Activated CD4-positive, alpha-beta T cell treated with anti-CD3 and anti-CD28 coated beads for 36 hours (primary cell): ENCODE results near the gene KLK3. TPM values are rescaled to one million over a fixed set of nuclear protein-coding genes. Genes with fewer than 3 reads are reported as not detected.

Experiments
- ATAC-seq: fragments of 200-7000 bp; cut with Tn5 transposase; one replicate; pipeline ENCODE4 v1.10.0; 2021; ENCODE audit warnings: mild to moderate bottlenecking, moderate library complexity
- CTCF ChIA-PET: fragments of 350-600 bp; sonication (Branson Sonifier 250); formaldehyde crosslinking; loops from one replicate; lab custom pipeline; 2021; ENCODE audit warnings: antibody characterized with exemption; lab: Charles Lee
- POLR2A ChIA-PET: fragments of 350-600 bp; sonication (Branson Sonifier 250); formaldehyde crosslinking; loops from one replicate; lab custom pipeline; 2021; ENCODE audit warnings: antibody characterized with exemption, inconsistent platforms; lab: Charles Lee
- DNase-seq: peaks from one replicate; pipeline ENCODE4 v3.0.0-alpha.2; 2020
- H3K27ac Mint-ChIP-seq: one replicate; pipeline ENCODE4 v1.8.0; 2021; ENCODE audit warnings: mixed read lengths
- H3K27me3 Mint-ChIP-seq: one replicate; pipeline ENCODE4 v1.8.0; 2021; ENCODE audit warnings: mixed read lengths
- H3K36me3 Mint-ChIP-seq: one replicate; pipeline ENCODE4 v1.8.0; 2021; ENCODE audit warnings: low read depth, mixed read lengths
- H3K4me1 Mint-ChIP-seq: one replicate; pipeline ENCODE4 v1.8.0; 2021; ENCODE audit warnings: mixed read lengths
- H3K4me3 Mint-ChIP-seq: one replicate; pipeline ENCODE4 v1.8.0; 2021; ENCODE audit warnings: mild to moderate bottlenecking, moderate library complexity, mixed read lengths
- H3K9me3 Mint-ChIP-seq: one replicate; pipeline ENCODE4 v1.8.0; 2021; ENCODE audit warnings: low read depth, mixed read lengths
- intact Hi-C, 2 experiments: fragments of 100-400 bp; cut with DNase I in 1 of 2; cut with micrococcal nuclease in 1 of 2; formaldehyde crosslinking; loops; one replicate each; pipeline versions ENCODE4 v1.14.2 to v1.15.1; 2022 to 2024; cut with DNase I, micrococcal nuclease
- total RNA-seq, 2 experiments: library from RNA; stranded (reverse); gene quantifications; one replicate each; pipeline ENCODE4 v1.2.3, GENCODE V29; 2021

KLK3 gene
- total RNA-seq, 2 experiments from 2014 or later: not detected

- ATAC-seq: peak; percentile 86
- peak overlapping the region; percentile 15 for H3K4me3 Mint-ChIP-seq
- peaks cover 48% of the 10 kb centered on the region for H3K27me3 Mint-ChIP-seq
- POLR2A ChIA-PET: no interaction called here
- no peaks in the 10 kb centered on the region for H3K9me3 Mint-ChIP-seq
- CTCF ChIA-PET: interaction anchor here (1.4 kb wide), 1 partner anchor 13 kb away, joined by 4 read pairs; no protein-coding TSS in a partner anchor
- peak; percentile 77 for DNase-seq
- intact Hi-C loops: no loop called here
- H3K36me3 Mint-ChIP-seq: no peaks in the 10 kb centered on the region
- H3K27ac Mint-ChIP-seq: no peak overlapping the region
- H3K4me1 Mint-ChIP-seq: peaks cover 9% of the 10 kb centered on the region
Measured at GRCh38 chr19:50909240-50910070, 54.7 kb downstream of the KLK3 start.

Other genes starting within 250 kb of the KLK3 start
- under 1 TPM; 0.11 to 0.16 TPM for gene SYT3, start 215.0 kb upstream of the KLK3 start, total RNA-seq
- 1 to 10 TPM; 1.3 to 1.7 TPM for gene C19orf81, start 205.5 kb upstream of the KLK3 start, total RNA-seq
- not detected for gene SHANK1, start 135.1 kb upstream of the KLK3 start, total RNA-seq
- gene CLEC11A, start 131.6 kb upstream of the KLK3 start, total RNA-seq: 1 to 10 TPM in 1 of 2 experiments, under 1 TPM in 1; 0.64 to 1.0 TPM
- gene GPR32, start 84.5 kb upstream of the KLK3 start, total RNA-seq: not detected
- not detected for gene ACP4, start 64.5 kb upstream of the KLK3 start, total RNA-seq
- 1 to 10 TPM; 2.4 to 2.6 TPM for gene KLK1, start 31.1 kb upstream of the KLK3 start, total RNA-seq
- not detected for gene KLK15, start 21.3 kb upstream of the KLK3 start, total RNA-seq
- gene KLK2, start 18.5 kb downstream of the KLK3 start, total RNA-seq: not detected
- gene KLK4, start 56.5 kb downstream of the KLK3 start, total RNA-seq: not detected
- not detected for gene KLK5, start 98.1 kb downstream of the KLK3 start, total RNA-seq
- not detected for gene KLK6, start 114.7 kb downstream of the KLK3 start, total RNA-seq
- not detected for gene KLK7, start 129.0 kb downstream of the KLK3 start, total RNA-seq
- gene KLK8, start 146.7 kb downstream of the KLK3 start, total RNA-seq: not detected
- gene KLK10, start 164.8 kb downstream of the KLK3 start, total RNA-seq: not detected
- not detected for gene KLK11, start 171.7 kb downstream of the KLK3 start, total RNA-seq
- gene KLK12, start 180.1 kb downstream of the KLK3 start, total RNA-seq: not detected
- gene KLK13, start 210.2 kb downstream of the KLK3 start, total RNA-seq: not detected
- 1 to 10 TPM in 1 of 2 experiments, under 1 TPM in 1; 0.69 to 1.1 TPM for gene KLK14, start 228.0 kb downstream of the KLK3 start, total RNA-seq